AG10803 (cell line): ENCODE data around the gene RUSF1.

ENCODE experiments used
- DNase-seq: peaks from one replicate; pipeline ENCODE4 v3.0.0; 2010; ENCODE audit warnings: low read depth
- H3K4me3 ChIP-seq: 2 replicates; pipeline ENCODE4 v1.5.1; 2011; ENCODE audit warnings: mild to moderate bottlenecking, low read length, control low read depth
- CTCF ChIP-seq: conservative IDR thresholded peaks from 2 replicates; pipeline ENCODE4 v1.5.1; 2011; ENCODE audit warnings: mild to moderate bottlenecking, low read length, control low read depth, inconsistent platforms

RUSF1 gene

GRCh38 chr16:31491778-31492418 lies 16.3 kb downstream of the RUSF1 start:
- DNase-seq: no peak
- no peak overlapping the region for H3K4me3 ChIP-seq
- no peak for TF ChIP-seq CTCF

- TF ChIP-seq CTCF: no peak
- no peak overlapping the region for H3K4me3 ChIP-seq
- no peak for DNase-seq
Measured at GRCh38 chr16:31489616-31490584, 18.3 kb downstream of the RUSF1 start.

GRCh38 chr16:31489298-31489564 lies 19.0 kb downstream of the RUSF1 start:
- no peak for DNase-seq
- no peak overlapping the region for H3K4me3 ChIP-seq
- TF ChIP-seq CTCF: no peak

GRCh38 chr16:31488468-31489297 lies 19.5 kb downstream of the RUSF1 start:
- TF ChIP-seq CTCF: no peak
- no peak for DNase-seq
- H3K4me3 ChIP-seq: peak overlapping the region; percentile 60; the same call in 1 of the 2 replicates

GRCh38 chr16:31487720-31488467 lies 20.3 kb downstream of the RUSF1 start:
- DNase-seq: no peak
- peak overlapping the region; percentile 60 for H3K4me3 ChIP-seq
- TF ChIP-seq CTCF: no peak

GRCh38 chr16:31487071-31487719 lies 21.0 kb downstream of the RUSF1 start:
- no peak for DNase-seq
- H3K4me3 ChIP-seq: peak overlapping the region; percentile 60
- no peak for TF ChIP-seq CTCF
